ENCODE data around the gene CRLF2.
"Not testable (repeated sequence)": the region's sequence is repeated elsewhere in the genome, so short reads cannot be mapped to it uniquely, and the experiment has no call there.

Gene CRLF2

DNA sequence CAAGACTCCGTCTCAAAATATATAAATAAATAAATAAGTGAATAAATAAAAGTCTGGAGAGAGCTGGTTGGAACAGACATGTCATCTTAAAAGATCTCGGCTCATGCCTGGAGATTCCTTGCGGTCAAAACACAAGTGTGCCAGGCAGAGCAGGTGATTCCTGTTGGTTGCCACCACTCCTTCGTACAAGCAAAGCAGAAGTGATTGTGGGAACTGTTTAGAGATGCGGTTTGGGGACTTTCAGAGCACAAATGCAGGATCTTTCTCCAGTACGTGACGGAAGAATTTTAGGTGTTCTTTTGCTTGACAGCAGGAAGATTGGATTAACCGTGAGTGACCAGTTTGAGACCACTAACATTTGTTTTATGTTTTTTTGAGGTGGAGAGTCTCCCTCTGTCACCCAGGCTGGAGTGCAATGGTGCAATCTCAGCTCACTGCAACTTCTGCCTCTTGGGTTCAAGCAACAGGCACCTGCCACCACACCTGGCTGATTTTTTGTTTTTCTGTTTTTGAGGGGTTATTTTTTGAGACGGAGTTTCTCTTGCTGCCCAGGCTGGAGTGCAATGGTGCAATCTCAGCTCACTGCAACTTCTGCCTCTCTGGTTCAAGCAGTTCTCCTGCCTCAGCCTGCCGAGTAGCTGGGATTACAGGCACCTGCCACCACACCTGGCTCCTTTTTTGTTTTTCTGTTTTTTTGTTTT is 2.8 kb upstream of the CRLF2 start:
- no peak for DNase-seq (ENCODE audit: low spot score)

DNA sequence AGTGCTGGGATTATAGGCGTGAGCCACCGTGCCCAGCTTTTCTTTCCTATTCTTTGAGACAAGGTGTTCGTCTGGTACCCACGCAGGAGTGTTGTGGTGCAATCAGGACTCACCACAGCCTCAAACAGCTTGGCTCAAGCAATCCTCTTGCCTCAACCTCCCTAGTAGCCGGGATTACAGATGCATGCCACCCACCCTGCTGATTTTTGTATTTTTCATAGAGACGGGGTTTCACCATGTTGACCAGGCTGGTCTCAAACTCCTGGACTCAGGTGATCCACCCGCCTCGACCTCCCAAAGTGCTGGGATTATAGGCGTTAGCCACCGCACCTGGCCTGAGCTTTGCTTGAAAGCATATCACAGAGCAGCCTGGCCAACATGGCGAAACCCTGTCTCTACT is 1.5 kb upstream of the CRLF2 start:
- DNase-seq (ENCODE audit: low spot score) = no peak

DNA sequence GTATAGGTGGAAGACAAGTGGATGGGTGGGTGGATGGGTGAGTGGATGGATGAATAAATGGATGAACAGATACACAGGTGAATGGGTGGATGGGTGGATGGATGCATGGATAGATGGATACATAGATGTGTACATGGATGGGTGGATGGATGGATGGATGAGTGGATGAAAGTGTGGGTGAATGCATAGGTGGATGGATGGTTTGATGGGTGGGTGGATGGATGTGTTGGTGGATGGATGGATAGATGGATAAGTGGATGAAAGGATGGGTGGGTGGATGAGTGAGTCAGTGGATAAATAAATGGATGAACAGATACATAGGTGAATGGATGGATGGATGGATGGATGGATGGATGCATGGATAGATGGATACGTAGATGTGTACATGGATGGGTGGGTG is 1.6 kb downstream of the CRLF2 start:
- DNase-seq (ENCODE audit: low spot score) = no peak

DNA sequence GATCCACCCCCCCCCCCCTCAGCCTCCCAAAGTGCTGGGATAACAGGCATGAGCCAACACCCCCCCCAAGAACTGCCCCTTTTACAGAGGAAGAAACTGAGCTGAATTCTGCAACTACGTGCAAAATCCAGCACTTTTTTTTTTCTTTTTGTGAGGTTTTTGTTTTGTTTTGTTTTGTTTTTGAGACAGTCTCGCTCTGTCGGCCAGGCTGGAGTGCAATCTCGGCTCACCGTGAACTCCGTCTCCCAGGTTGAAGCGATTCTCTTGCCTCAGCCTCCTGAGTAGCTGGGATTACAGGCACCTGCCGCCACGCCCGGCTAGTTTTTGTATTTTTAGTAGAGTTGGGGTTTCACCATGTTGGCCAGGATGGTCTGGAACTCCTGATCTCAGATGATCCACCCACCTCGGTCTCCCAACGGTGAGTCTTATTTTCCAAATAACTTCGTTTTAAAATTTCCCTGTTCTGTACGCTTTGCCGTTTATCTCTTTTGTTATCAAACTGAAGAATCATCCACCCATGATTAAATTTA is 4.9 kb downstream of the CRLF2 start:
- no peak for DNase-seq (ENCODE audit: low spot score)

DNA sequence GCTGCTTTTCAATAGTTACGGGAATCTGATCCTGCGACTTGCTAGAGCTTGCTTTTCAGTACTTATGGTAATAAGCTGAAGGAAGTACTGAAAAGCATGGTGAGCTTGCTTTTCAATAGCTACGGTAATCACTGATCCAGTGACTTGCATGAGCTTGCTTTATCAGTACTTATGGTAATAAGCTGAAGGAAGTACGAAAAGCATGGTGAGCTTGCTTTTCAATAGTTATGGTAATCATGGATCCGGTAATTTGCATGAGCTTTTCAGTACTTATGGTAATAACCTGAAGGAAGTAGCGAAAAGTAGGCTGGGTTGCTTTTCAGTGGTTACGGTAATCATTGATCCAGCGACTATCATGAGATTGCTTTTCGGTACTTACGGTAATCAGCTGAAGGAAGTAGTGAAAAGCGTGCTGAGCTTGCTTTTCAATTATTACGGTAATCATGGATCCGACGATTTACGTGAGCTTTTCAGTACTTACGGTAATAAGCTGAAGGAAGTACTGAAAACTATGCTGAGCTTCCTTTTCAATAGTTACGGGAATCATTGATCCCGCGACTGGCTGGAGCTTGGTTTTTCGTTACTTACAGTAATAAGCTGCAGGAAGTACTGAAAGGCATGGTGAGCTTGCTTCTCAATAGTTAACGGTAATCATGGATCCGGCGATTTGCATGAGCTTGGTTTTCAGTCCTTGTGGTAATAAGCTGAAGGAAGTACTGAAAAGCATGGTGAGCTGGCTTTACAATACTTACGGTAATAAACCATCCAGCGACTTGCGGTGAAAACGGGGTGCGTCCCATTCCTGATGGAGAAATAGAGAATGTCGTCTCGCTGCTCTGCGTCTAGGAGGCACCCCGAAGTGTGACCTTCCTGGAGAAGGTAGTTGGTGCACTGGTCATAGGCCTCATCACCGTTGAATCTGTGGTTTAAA is 6.5 kb downstream of the CRLF2 start:
- peak; percentile 54 for DNase-seq (ENCODE audit: low spot score)

DNA sequence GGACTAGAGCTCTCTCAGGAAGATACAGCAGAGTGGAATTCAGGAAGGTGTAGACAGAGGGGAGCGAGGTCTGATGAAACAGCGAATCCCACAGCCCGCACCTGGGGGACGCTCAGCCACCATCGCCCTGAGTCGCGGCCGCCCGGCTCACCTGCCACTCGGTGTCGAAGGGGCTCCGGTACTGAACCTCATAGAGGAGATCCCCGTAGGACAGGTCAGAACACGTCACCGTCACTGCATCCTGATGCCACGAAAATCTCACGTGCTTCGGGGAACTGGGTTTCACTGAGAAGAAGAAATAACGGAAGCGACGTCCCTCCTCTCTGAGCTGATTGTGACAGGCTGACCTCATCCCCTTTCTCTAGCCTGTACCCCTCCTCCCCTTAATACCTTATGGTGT is 10.2 kb downstream of the CRLF2 start:
- no peak for DNase-seq (ENCODE audit: low spot score)

DNA sequence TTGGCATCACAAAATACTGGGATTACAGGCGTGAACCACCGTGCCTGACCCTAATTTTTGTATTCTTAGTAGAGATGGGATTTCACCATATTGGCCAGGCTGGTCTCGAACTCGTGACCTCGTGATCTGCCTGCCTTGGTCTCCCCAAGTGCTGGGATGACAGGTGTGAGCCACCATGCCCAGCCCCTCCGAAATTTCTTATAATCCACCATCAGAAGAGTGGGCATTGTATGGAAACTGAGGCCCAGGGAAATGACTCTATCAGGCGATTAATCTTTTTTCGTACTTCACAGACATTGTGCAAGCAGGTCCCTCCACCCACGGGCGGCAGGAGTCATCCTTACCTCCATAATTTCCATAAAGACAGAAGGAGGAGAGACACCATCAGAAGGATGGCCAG is 16.0 kb downstream of the CRLF2 start:
- DNase-seq (ENCODE audit: low spot score) = no peak

DNA sequence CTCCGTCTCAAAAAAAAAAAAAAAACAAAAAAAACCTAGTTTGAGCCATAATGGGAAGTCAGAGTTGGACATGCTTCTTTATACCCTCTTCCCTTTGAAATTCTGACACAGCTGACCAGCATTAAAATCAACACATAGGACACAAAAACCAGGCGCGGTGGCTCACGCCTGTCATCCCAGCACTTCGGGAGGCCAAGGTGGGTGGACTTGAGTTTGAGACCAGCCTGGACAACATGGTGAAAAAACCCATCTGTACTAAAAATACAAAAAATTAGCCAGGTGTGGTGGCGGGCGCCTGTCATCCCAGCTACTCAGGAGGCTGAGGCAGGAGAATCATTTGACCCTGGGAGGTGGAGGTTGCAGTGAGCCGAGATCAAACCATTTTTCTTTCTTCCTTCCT is 20.3 kb downstream of the CRLF2 start:
- not testable (repeated sequence) for DNase-seq (ENCODE audit: low spot score)

DNA sequence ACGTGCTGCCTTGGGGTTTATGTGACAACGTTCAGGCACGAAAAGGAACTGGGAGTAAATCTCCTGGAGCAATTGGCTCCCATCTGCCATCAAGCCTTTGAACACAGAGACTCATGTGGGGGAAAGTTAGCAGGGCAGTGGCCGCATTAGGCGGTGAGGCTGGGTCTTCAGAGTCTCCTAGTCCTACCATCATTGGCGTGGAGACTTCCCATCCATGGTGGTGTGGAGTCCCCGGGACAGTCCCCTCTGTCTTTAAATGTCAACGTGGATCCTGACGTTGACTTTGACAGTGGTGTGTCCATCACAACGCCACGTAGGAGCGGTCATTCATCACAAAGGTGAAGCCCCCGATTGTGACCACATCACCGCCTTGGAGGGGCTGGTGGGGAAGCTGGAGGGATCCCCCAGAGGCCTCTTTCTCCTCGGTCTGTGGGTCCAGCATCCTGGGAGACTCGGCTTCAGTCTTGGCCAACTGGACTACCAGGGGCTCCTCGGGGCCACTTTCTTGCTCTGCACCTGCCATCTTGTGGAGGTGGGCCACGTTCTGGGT is 21.8 kb downstream of the CRLF2 start:
- no peak for DNase-seq (ENCODE audit: low spot score)

DNA sequence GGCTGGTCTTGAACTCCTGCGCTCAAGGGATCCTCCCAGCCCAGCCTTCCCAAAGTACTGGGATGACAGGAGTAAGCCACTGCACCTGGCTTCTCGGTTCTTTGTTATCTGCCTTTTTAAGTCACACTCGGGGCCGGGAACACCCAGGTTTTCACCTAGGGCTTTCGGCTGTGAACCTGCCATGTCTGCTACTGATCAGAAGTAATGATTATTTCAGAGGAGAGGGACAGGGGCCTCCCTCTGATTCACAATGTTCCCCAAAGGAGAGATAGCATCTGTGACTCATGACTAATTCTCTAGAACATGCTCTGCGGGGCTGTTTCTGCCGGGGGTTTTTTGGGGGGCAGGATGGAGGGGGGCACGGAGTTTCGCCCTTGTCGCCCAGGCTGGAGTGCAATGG is 26.9 kb downstream of the CRLF2 start:
- DNase-seq (ENCODE audit: low spot score) = no peak

DNA sequence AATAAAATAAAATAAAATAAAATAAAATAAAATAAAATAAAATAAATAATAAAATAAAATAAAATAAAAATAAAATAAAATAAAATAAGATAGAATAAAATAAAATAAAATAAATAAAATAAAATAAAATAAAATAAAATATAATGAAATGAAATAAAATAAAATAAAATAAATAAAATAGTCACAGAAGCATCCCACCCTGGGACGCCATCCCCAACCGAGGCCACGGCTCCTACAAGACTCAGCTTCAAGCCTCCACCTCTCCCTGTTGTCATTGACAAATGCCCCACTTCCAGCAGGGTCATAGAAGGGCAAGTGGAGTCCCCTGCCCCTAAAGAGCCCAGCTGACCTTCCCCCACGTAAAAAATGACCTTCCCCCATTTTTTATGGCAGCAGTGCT is 30.2 kb downstream of the CRLF2 start:
- no peak for DNase-seq (ENCODE audit: low spot score)

DNA sequence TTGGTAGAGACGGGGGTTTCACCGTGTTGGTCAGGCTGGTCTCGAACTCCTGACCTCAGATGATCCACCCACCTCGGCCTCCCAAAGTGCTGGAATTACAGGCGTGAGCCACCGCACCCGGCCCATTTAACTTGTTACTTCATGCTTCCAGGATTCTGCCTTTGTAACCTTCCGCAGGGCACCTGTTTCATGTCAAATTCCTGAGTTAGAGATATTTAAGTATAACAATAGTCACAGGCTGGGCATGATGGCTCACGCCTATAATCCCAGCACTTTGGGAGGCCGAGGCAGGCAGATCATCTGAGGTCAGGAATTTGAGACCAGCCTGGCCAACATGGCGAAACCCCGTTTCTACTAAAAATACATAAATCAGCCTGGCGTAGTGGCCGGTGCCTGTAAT is 30.8 kb downstream of the CRLF2 start:
- not testable (repeated sequence) for DNase-seq (ENCODE audit: low spot score)

DNA sequence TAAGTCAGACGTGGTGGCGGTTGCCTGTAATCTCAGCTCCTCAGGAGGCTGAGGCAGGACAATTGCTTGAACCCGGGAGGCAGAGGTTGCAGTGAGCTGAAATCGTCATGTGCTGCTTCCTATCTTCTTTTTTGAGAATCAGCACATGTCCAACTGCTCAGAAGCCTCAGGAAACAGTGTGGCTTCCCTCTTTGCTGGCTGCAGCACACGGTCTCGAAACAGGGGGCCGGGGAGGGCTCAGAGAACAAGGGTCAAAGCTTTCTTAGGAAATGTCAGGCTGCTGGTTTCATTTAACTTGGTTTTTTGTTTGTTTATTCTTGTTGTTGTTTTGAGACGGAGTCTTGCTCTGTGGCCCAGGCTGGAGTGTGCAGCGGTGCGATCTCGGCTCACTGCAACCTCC is 31.3 kb downstream of the CRLF2 start:
- no peak for DNase-seq (ENCODE audit: low spot score)

DNA sequence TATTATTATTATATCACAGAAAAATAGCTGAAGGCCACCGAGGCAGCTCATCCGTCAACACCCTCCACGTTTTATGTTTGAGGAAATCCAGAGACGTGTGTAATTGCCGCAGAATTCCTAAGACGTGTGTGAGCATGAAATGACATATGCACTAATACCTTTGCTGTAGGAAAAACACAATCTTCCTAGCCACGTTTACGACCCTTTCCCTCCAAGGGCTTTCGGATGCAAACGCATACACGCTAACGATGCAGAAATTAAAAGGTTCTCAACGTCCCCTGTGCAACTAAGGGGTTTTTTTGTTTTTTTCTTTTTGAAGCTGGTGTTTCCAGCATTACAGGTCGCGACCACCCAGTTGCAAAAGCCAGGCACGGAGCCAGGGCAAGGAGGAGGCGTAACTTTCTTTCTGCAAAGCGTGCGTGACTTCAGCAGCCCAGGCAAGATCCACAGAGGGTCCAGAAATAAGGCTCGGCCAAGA is 33.8 kb downstream of the CRLF2 start:
- no peak for DNase-seq (ENCODE audit: low spot score)

DNA sequence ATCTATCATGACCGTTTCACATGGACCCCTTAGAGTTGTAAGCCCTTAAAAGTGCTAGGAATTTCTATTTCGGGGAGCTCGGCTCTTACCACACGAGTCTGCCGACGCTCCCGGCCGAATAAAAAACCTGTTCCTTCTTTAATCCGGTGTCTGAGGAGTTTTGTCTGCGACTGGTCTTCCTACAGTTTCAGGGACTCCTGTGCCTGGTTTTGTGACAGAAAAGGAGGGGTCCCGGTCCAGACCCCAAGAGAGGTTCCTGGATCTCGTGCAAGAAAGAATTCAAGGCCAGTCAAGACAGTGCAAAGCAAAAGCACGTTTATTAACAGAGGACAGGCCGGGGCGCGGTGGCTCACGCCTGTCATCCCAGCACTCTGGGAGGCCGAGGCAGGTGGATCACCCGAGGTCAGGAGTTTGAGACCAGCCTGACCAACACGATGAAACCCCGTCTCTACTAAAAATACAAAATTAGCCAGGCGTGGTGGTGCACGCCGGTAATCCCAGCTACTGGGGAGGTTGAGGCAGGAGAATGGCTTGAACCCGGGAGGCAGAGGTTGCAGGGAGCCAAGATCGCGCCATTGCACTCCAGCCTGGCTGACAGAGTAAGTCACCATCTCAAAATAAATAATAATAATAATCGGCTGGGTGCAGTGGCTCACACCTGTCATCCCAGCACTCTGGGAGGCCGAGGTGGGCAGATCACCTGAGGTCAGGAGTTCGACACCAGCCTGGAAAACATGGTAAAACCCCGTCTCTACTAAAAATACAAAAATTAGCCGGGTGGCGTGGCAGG is 35.7 kb downstream of the CRLF2 start:
- DNase-seq (ENCODE audit: low spot score) = not testable (repeated sequence)

DNA sequence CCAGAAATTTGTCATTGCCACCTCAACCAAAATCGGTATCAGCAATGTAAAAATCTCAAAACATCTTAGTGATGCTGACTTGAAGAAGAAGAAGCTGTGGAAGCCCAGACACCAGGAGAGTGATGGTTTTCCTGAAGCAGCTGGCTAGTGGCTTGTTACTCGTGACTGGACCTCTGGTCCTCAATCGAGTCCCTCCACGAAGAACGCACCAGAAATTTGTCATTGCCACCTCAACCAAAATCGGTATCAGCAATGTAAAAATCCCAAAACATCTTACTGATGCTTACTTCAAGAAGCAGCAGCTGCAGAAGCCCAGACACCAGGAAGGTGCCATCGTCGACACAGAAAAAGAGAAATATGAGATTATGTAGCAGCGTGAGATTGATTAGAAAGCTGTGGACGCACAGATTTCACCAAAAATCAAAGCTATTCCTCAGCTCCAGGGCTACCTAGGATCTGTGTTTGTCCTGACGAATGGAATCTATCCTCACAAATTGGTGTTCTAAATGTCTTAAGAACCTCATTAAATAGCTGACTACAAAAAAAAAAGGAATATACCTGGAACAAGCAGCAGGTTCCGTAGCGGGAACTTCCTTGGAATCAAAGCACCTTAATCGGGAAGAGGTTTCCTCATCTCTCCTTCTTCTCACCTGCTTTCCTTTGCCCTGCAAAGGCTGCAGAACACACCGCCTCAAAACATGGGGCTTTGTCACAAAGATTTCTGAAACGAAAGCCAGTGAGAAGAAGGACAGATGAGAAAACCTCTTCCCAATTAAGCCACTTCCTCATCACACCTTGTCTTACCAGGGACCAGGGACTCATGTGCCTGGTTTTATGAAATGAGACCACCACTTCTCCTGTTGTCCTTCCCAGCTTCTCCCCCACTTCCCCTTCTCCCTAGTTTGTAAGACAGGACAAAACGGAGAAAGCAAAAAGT is 37.6 kb downstream of the CRLF2 start:
- not testable (repeated sequence) for DNase-seq (ENCODE audit: low spot score)

DNA sequence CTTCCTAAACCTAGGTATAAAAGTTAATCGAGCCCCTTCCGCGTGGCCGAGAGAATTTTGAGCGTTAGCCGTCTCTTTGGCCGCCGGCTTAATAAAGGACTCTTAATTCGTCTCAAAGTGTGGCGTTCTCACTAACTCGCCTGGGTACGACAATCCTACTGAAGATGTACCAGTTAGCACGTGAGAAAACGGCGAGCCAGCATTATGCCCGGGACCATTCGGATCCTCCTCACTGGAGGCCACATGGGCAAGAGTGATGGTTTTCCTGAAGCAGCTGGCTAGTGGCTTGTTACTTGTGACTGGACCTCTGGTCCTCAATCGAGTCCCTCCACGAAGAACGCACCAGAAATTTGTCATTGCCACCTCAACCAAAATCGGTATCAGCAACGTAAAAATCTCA is 39.0 kb downstream of the CRLF2 start:
- DNase-seq (ENCODE audit: low spot score) = not testable (repeated sequence)

DNA sequence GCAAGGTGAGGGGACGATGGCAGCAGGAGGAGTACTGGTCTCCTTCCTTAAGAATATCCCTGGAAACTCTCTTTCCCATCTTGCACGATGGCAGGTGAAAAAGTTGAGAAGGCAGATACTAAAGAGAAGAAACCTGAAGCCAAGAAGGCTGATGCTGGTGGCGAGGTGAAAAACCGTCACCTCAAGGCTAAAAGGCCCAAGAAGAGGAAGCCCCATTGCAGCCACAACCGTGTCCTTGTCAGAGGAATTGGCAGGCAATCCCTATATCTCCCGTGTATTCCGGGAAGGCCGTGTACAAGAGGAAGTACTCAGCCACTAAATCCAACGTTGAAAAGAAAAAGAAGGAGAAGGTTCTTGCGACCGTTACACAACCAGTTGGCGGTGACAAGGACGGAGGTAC is 40.0 kb downstream of the CRLF2 start:
- DNase-seq (ENCODE audit: low spot score) = no peak

DNA sequence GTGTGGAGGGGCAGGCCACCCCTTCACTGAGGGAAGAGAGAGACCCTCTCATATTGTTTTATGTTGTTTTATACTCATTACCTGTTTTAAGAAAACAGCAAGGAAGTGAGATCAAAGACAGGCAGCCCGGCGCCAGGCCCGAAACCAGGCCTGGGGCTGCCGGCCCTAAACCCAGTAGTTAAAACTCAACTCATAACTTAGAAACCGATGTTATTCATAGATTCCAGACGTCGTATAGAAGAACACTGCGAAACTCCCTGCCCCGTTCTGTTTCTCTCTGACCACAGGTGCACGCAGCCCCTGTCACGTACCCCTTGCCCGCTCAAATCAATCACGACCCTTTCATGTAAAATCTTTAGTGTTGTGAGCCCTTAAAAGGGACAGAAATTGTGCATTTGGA is 40.5 kb downstream of the CRLF2 start:
- not testable (repeated sequence) for DNase-seq (ENCODE audit: low spot score)

DNA sequence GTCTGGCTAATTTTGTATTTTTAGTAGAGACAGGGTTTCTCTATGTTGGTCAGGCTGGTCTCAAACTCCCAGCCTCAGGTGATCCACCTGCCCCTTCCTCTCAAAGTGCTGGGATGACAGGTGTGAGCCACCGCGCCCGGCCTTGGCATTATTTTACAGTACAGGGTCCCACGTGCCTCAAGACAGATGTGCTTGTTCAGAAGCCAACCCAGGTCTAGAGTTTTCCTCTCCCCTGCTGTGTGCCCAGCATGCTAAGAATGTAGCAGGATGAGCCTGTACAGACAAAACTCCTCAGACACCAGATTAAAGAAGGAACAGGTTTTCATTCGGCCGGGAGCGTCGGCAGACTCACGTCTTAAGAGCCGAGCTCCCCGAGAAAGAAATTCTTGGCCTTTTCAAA is 42.2 kb downstream of the CRLF2 start:
- no peak for DNase-seq (ENCODE audit: low spot score)

DNA sequence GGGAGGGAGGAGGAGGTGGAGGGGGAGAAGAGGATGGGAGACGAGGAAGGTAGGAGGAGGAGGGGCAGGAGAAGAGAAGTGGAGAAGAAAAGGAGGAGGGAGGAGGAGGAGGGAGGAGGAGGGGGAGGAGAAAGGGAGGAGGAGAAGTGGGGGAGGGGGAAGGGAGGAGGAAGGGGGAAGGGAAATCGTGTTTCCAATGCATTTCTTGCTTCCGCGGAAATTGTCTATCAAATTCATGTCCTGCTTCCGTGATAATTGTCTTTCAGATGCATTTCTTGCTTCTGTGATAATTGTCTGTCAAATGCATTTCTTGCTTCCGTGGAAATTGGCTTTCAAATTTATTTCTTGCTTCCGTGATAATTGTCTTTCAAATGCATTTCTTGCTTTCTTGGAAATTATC is 43.3 kb downstream of the CRLF2 start:
- no peak for DNase-seq (ENCODE audit: low spot score)
